ENCODE data around the gene FITM1. TPM values are rescaled to one million over a fixed set of nuclear protein-coding genes. Genes with fewer than 3 reads are reported as not detected.

Gene FITM1
- total and polyA plus RNA-seq, 12 donors = 4.6 to 25.7 (median 10.4) TPM

DNA sequence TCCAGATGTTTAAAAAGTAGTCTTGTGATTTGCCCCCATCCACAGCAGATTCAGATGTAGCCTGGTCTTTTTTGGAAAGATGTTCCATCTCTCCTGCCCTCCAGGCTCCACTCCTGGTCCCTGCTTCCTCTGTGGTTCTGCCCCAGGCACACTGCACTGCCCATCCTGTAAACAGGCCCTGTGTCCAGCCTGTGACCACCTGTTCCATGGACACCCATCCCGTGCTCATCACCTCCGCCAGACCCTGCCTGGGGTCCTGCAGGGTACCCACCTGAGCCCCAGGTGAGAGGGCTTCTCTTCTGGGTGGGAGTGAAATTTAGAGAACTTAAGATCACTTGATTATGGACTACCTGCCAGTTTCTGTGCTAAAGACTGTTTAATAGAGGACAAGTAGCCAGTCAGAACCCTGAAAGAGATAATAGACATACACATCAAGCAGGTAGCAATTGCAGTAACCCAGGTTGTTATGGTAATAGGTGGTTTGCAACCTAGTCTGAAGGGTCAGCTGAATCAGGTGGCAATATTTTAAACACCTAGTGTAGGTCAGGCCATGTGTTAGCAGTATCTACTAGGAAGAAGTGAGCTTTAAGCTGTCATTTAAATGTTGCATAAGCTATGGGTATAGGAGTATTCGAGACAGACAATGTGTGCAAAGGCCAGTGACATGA lies 19.0 kb downstream of the FITM1 start:
- H3K27ac ChIP-seq = no peak overlapping the region
- H3K36me3 ChIP-seq (replicated peaks in 1 of 2) = peaks cover 0 to 55% of the 10 kb centered on the region in 2 donors
- H3K9me3 ChIP-seq (replicated peaks in 1 of 3) = no peaks in the 10 kb centered on the region
- peaks cover 16 to 33% of the 10 kb centered on the region in 2 donors for H3K4me1 ChIP-seq (replicated peaks in 1 of 2)
- no peaks in the 10 kb centered on the region for H3K27me3 ChIP-seq
- intact Hi-C loops (cut with DNase I) = no loop called here
- no peak overlapping the region for H3K4me3 ChIP-seq
- TF ChIP-seq POLR2A (IDR thresholded peaks at IDR 0.05) = no peak
- 84 to 91% (median 89%) methylated on average over 3 of the region's 3 CpGs for WGBS, 4 donors
- DNase-seq = no peak

GRCh38 chr14:24150061-24150460 lies 19.6 kb downstream of the FITM1 start:
- H3K9me3 ChIP-seq (replicated peaks in 1 of 3) = no peaks in the 10 kb centered on the region
- intact Hi-C loops (cut with DNase I) = loop anchor here in 1 of 2 donors (10.0 kb wide), 1 partner anchor 85 kb away; no protein-coding TSS in a partner anchor
- H3K36me3 ChIP-seq (replicated peaks in 1 of 2) = peaks cover 0 to 56% of the 10 kb centered on the region in 2 donors
- TF ChIP-seq, protein P1, sequence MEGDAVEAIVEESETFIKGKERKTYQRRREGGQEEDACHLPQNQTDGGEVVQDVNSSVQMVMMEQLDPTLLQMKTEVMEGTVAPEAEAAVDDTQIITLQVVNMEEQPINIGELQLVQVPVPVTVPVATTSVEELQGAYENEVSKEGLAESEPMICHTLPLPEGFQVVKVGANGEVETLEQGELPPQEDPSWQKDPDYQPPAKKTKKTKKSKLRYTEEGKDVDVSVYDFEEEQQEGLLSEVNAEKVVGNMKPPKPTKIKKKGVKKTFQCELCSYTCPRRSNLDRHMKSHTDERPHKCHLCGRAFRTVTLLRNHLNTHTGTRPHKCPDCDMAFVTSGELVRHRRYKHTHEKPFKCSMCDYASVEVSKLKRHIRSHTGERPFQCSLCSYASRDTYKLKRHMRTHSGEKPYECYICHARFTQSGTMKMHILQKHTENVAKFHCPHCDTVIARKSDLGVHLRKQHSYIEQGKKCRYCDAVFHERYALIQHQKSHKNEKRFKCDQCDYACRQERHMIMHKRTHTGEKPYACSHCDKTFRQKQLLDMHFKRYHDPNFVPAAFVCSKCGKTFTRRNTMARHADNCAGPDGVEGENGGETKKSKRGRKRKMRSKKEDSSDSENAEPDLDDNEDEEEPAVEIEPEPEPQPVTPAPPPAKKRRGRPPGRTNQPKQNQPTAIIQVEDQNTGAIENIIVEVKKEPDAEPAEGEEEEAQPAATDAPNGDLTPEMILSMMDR (IDR thresholded peaks at IDR 0.05) = no peak
- no peak for TF ChIP-seq POLR2A (IDR thresholded peaks at IDR 0.05)
- H3K27me3 ChIP-seq = no peaks in the 10 kb centered on the region
- H3K4me3 ChIP-seq = no peak overlapping the region
- WGBS, 4 donors = 88 to 95% (median 89%) methylated on average over 5 to 9 of the region's 9 CpGs
- DNase-seq = no peak
- no peak overlapping the region for H3K27ac ChIP-seq
- H3K4me1 ChIP-seq (replicated peaks in 1 of 2) = peaks cover 16 to 26% of the 10 kb centered on the region in 2 donors

- intact Hi-C loops (cut with DNase I) = loop anchor here in 1 of 2 donors (10.0 kb wide), 1 partner anchor 86 kb away; no protein-coding TSS in a partner anchor
- TF ChIP-seq POLR2A (IDR thresholded peaks at IDR 0.05) = no peak
- TF ChIP-seq, protein P1 (IDR thresholded peaks at IDR 0.05) = no peak
These were observed 20.1 kb downstream of the FITM1 start for GRCh38 chr14:24150567-24150966.

GRCh38 chr14:24150993-24151392 lies 20.5 kb downstream of the FITM1 start:
- Histone ChIP-seq H3K9me3 (replicated peaks in 1 of 3) (no peaks in the 10 kb centered on the region), H3K27me3 (no peaks in the 10 kb centered on the region), H3K27ac (no peak overlapping the region), H3K4me3 (no peak overlapping the region), H3K4me1 (replicated peaks in 1 of 2) (peaks cover 7 to 17% of the 10 kb centered on the region in 2 donors), H3K36me3 (replicated peaks in 1 of 2) (peaks cover 0 to 65% of the 10 kb centered on the region in 2 donors)
- intact Hi-C loops (cut with DNase I) = loop anchor here in 1 of 2 donors (10.0 kb wide), 1 partner anchor 86 kb away; no protein-coding TSS in a partner anchor
- 76 to 84% (median 80%) methylated on average over 4 to 9 of the region's 9 CpGs for WGBS, 4 donors
- no peak for TF ChIP-seq POLR2A (IDR thresholded peaks at IDR 0.05)
- TF ChIP-seq, protein P1 (IDR thresholded peaks at IDR 0.05) = no peak
- no peak for DNase-seq

More at GRCh38 chr14:24150567-24150966, 20.1 kb downstream of the FITM1 start:
- Histone ChIP-seq H3K4me3 (no peak overlapping the region), H3K27ac (no peak overlapping the region), H3K36me3 (replicated peaks in 1 of 2) (peaks cover 0 to 61% of the 10 kb centered on the region in 2 donors), H3K27me3 (no peaks in the 10 kb centered on the region), H3K9me3 (replicated peaks in 1 of 3) (no peaks in the 10 kb centered on the region), H3K4me1 (replicated peaks in 1 of 2) (peaks cover 12 to 21% of the 10 kb centered on the region in 2 donors)
- no peak for DNase-seq
- 81 to 100% (median 89%) methylated on average over 5 to 9 of the region's 9 CpGs for WGBS, 4 donors
